Liver (tissue), 9 donors: ENCODE data around the gene ZNF205. TPM values are rescaled to one million over a fixed set of nuclear protein-coding genes. Genes with fewer than 3 reads are reported as not detected.
A peak's percentile ranks its signal among the peaks of the same experiment; 100 is the strongest.

Experiments used
- DNase-seq: peaks from one replicate; pipeline ENCODE4 v3.0.0-alpha.2; 2017; ENCODE audit warnings: low spot score
- H3K27ac ChIP-seq, 2 donors: one replicate each; pipeline ENCODE4 v1.7.0; 2013; ENCODE audit warnings: inconsistent platforms in 2 of 2, low read length in 2 of 2, control low read depth in 1 of 2, low read depth in 1 of 2, mild to moderate bottlenecking in 1 of 2
- H3K27me3 ChIP-seq, 4 donors: one replicate each; pipeline versions ENCODE4 v1.6.1 to v1.7.0; 2013; ENCODE audit warnings: low read length in 3 of 4, inconsistent platforms in 1 of 4, mild to moderate bottlenecking in 1 of 4, moderate library complexity in 1 of 4; ENCODE audit not compliant: control insufficient read depth in 4 of 4, insufficient read depth in 4 of 4
- H3K36me3 ChIP-seq, 4 donors: one replicate each; pipeline versions ENCODE4 v1.6.1 to v1.7.0; 2013; ENCODE audit warnings: low read length in 3 of 4, mild to moderate bottlenecking in 3 of 4, low read depth in 1 of 4, moderate library complexity in 1 of 4; ENCODE audit not compliant: control insufficient read depth in 4 of 4, insufficient read depth in 3 of 4
- H3K4me1 ChIP-seq, 4 donors: one replicate each; pipeline versions ENCODE4 v1.6.1 to v1.7.0; 2013; ENCODE audit warnings: low read length in 3 of 4, mild to moderate bottlenecking in 3 of 4, moderate library complexity in 1 of 4; ENCODE audit not compliant: control insufficient read depth in 4 of 4, insufficient read depth in 4 of 4
- H3K4me3 ChIP-seq, 3 donors: one replicate each; pipeline versions ENCODE4 v1.6.1 to v1.7.0; 2013; ENCODE audit warnings: low read length in 3 of 3, control low read depth in 1 of 3, low read depth in 1 of 3, mild to moderate bottlenecking in 1 of 3
- H3K9ac ChIP-seq, 2 donors: one replicate each; pipeline ENCODE4 v1.7.0; 2013; ENCODE audit warnings: low read length in 2 of 2, mild to moderate bottlenecking in 2 of 2, moderate library complexity in 2 of 2, control low read depth in 1 of 2, low read depth in 1 of 2
- H3K9me3 ChIP-seq, 4 donors: one replicate each; pipeline versions ENCODE4 v1.6.1 to v1.7.0; 2013; ENCODE audit warnings: low read length in 3 of 4; ENCODE audit not compliant: control insufficient read depth in 4 of 4
- EGR1 ChIP-seq, 2 donors: IDR thresholded peaks; 2 replicates each; pipeline ENCODE4 v1.6.1; 2016 to 2018; ENCODE audit warnings: antibody characterized with exemption in 2 of 2, low read depth in 2 of 2
- FOXA2 ChIP-seq: IDR thresholded peaks from 2 replicates; pipeline ENCODE4 v1.6.1; 2016; ENCODE audit warnings: antibody characterized with exemption
- GABPA ChIP-seq, 2 donors: IDR thresholded peaks in 1 of 2; conservative IDR thresholded peaks in 1 of 2; 2 replicates each; pipeline ENCODE4 v1.6.1; 2016; ENCODE audit warnings: antibody characterized with exemption in 2 of 2, mild to moderate bottlenecking in 1 of 2, moderate library complexity in 1 of 2
- HNF4G ChIP-seq: IDR thresholded peaks from 2 replicates; pipeline ENCODE4 v1.6.1; 2016; ENCODE audit warnings: antibody characterized with exemption
- JUND ChIP-seq, 2 donors: IDR thresholded peaks; 2 replicates each; pipeline ENCODE4 v1.6.1; 2016; ENCODE audit warnings: antibody characterized with exemption in 2 of 2
- NR2F2 ChIP-seq: IDR thresholded peaks from 2 replicates; pipeline ENCODE4 v1.6.1; 2016; ENCODE audit warnings: antibody characterized with exemption
- RAD21 ChIP-seq, 2 donors: IDR thresholded peaks; 2 replicates each; pipeline ENCODE4 v1.6.1; 2016; ENCODE audit warnings: antibody characterized with exemption in 2 of 2, mild to moderate bottlenecking in 2 of 2
- RXRA ChIP-seq, 2 donors: IDR thresholded peaks; 2 replicates each; pipeline ENCODE4 v1.6.1; 2017 to 2018; ENCODE audit warnings: antibody characterized with exemption in 2 of 2, mild to moderate bottlenecking in 1 of 2
- SP1 ChIP-seq: IDR thresholded peaks from 2 replicates; pipeline ENCODE4 v1.6.1; 2018; ENCODE audit warnings: antibody characterized with exemption, mild to moderate bottlenecking
- TAF1 ChIP-seq: conservative IDR thresholded peaks from 2 replicates; pipeline ENCODE4 v1.6.1; 2016; ENCODE audit warnings: antibody characterized with exemption, mild to moderate bottlenecking
- YY1 ChIP-seq: IDR thresholded peaks from 2 replicates; pipeline ENCODE4 v1.6.1; 2016; ENCODE audit warnings: antibody characterized with exemption, mild to moderate bottlenecking
- WGBS: extraction: QIAGEN DNeasy Blood & Tissue Kit; methylation state at CpG from one replicate; pipeline ENCODE4 v1.1.7; 2013; 5-methylcytosine and 5-hydroxymethylcytosine counted together
- polyA plus RNA-seq, 2 donors: library from polyadenylated mRNA; stranded (reverse) in 1 of 2; unstranded in 1 of 2; fragments of 200-250 nt in 1 of 2; fragments of >200 nt in 1 of 2; fragmentation: Nextera tagmentation in 1 of 2; extraction: Ambion mirVana in 1 of 2; gene quantifications; one replicate each; pipeline versions ENCODE4 v1.2.1 to v1.2.3, GENCODE V29; 2013 to 2015
- total RNA-seq, 2 donors: library from RNA; depleted of rRNA; stranded (reverse); fragments of >200 nt; gene quantifications; one replicate each; pipeline ENCODE4 v1.2.3, GENCODE V29; 2014
- TF ChIP-seq, protein P1 (sequence below): IDR thresholded peaks from 2 replicates; pipeline ENCODE4 v1.6.1; 2016; ENCODE audit warnings: antibody characterized with exemption
- TF ChIP-seq, protein P2 (sequence below): IDR thresholded peaks from 2 replicates; pipeline ENCODE4 v1.6.1; 2016; ENCODE audit warnings: antibody characterized with exemption
- TF ChIP-seq, protein P3 (sequence below): IDR thresholded peaks from 2 replicates; pipeline ENCODE4 v1.6.1; 2016; ENCODE audit warnings: antibody characterized with exemption, mild to moderate bottlenecking
- TF ChIP-seq, protein P4 (sequence below): IDR thresholded peaks from 2 replicates; pipeline ENCODE4 v1.6.1; 2016; ENCODE audit warnings: antibody characterized with exemption
- TF ChIP-seq, protein P5 (sequence below): fragments of 150-350 bp; IDR thresholded peaks from 2 replicates; pipeline ENCODE4 v1.5.1; 2017; ENCODE audit warnings: improper control_type of control experiment, low read depth, low read length; ENCODE audit not compliant: missing input control
- donor health status: healthy.
- donor health status: healthy.
- donor health status: healthy.
- donor health status: healthy.
- donor health status: healthy.

The ZNF205 gene
- total and polyA plus RNA-seq, 4 donors = 2.0 to 6.9 (median 5.0) TPM

DNA sequence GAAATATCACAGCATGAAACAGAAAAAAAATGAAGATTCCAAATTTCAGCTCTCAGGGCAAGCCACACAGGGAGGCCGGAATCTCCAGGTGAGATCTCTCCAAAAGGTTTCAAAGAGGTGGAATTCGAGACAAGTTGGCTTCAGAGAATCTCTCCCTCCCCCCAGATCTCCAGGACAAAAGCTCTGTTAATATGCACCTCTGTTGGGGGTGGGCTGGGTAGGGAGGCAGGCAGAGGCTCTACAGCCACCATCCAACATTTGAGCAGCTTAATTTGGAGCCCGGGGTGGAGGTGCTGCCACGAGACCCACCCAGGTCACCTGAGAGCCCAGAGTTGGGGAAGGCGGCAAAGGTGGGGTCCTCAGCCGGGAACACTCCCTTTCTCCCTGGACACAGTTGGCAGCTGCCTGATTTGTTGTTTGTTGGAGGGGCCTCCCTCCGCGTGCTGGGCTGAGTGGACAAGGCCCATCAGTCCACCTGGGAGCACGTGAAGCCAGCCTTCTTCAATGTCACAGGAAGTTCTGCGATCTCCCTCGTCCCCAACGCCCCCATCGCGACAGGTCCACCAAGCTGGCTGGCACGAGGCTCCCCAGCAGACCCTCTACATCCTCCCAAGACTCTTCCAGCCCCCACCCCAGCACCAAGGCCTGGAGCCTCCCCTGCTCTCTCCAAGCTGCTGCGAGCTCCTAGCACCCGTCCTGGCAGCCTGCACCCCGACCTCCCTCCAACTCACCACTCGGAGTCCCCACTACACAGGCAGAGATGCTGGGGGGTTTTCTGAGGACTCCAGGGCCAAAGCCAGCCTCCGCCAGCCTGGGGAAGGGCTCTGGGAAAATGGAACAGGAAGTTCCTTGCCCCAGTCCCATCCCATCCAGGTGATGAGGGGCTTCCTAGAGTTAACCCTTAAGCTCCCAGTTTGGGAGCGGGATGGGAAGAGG lies 13.7 kb upstream of the ZNF205 start, which contains the start of gene ZSCAN10:
TSS of gene ZSCAN10 (minus strand) at position 836 of the 936 bp plus-strand sequence. CDS start 6,357 bp downstream, outside the sequence.
- no peak for DNase-seq
- Histone ChIP-seq H3K27me3 (no peaks in the 10 kb centered on the region), H3K4me1 (peaks cover 0 to 16% (median 7%) of the 10 kb centered on the region in 4 donors), H3K27ac (no peak within 1 kb of the TSS), H3K9ac (no peak within 1 kb of the TSS), H3K4me3 (peak within 1 kb of the TSS in 1 of 3 donors; percentile 33), H3K9me3 (no peaks in the 10 kb centered on the region), H3K36me3 (no peaks in the 10 kb centered on the region)
- WGBS = 72% methylated on average over 21 of the region's 21 CpGs
- TF ChIP-seq RAD21 (IDR thresholded peaks at IDR 0.05) (no peak), TAF1 (no peak), EGR1 (IDR thresholded peaks at IDR 0.05; ENCODE audit: low read depth in 2 of 2) (no peak), YY1 (no peak), GABPA (IDR thresholded peaks at IDR 0.05 in 1 of 2, conservative IDR thresholded peaks at IDR 0.05 in 1 of 2) (no peak), SP1 (no peak)
- TF ChIP-seq, protein P1, sequence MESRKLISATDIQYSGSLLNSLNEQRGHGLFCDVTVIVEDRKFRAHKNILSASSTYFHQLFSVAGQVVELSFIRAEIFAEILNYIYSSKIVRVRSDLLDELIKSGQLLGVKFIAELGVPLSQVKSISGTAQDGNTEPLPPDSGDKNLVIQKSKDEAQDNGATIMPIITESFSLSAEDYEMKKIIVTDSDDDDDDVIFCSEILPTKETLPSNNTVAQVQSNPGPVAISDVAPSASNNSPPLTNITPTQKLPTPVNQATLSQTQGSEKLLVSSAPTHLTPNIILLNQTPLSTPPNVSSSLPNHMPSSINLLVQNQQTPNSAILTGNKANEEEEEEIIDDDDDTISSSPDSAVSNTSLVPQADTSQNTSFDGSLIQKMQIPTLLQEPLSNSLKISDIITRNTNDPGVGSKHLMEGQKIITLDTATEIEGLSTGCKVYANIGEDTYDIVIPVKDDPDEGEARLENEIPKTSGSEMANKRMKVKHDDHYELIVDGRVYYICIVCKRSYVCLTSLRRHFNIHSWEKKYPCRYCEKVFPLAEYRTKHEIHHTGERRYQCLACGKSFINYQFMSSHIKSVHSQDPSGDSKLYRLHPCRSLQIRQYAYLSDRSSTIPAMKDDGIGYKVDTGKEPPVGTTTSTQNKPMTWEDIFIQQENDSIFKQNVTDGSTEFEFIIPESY = no peak
- TF ChIP-seq, protein P2, sequence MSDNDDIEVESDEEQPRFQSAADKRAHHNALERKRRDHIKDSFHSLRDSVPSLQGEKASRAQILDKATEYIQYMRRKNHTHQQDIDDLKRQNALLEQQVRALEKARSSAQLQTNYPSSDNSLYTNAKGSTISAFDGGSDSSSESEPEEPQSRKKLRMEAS = no peak

DNA sequence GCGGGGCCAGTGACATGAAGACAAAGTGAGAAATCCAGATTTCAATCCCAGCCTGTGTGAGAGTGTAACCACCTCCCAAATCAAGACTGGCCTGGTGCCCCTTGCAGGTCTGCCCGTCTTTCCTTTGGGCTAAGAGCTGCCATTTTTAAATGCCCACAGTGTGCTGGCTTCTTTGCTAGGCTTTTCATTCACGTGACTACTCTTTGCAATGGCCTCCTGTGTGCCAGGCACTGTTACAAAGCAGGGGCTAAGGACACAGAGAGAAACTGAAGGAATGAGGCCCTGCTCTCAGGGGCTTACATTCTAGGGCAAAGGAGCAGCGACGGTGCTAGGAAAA lies 13.0 kb upstream of the ZNF205 start:
- Histone ChIP-seq H3K9me3 (no peaks in the 10 kb centered on the region), H3K4me3 (no peak overlapping the region), H3K27ac (no peak overlapping the region), H3K4me1 (peaks cover 0 to 16% (median 7%) of the 10 kb centered on the region in 4 donors), H3K27me3 (no peaks in the 10 kb centered on the region), H3K9ac (no peak overlapping the region), H3K36me3 (no peaks in the 10 kb centered on the region)
- WGBS = 78% methylated on average over 5 of the region's 5 CpGs
- TF ChIP-seq, protein P2 = no peak
- no peak for TF ChIP-seq SP1
- TF ChIP-seq JUND (IDR thresholded peaks at IDR 0.05) = no peak
- no peak for TF ChIP-seq YY1
- TF ChIP-seq, protein P3, sequence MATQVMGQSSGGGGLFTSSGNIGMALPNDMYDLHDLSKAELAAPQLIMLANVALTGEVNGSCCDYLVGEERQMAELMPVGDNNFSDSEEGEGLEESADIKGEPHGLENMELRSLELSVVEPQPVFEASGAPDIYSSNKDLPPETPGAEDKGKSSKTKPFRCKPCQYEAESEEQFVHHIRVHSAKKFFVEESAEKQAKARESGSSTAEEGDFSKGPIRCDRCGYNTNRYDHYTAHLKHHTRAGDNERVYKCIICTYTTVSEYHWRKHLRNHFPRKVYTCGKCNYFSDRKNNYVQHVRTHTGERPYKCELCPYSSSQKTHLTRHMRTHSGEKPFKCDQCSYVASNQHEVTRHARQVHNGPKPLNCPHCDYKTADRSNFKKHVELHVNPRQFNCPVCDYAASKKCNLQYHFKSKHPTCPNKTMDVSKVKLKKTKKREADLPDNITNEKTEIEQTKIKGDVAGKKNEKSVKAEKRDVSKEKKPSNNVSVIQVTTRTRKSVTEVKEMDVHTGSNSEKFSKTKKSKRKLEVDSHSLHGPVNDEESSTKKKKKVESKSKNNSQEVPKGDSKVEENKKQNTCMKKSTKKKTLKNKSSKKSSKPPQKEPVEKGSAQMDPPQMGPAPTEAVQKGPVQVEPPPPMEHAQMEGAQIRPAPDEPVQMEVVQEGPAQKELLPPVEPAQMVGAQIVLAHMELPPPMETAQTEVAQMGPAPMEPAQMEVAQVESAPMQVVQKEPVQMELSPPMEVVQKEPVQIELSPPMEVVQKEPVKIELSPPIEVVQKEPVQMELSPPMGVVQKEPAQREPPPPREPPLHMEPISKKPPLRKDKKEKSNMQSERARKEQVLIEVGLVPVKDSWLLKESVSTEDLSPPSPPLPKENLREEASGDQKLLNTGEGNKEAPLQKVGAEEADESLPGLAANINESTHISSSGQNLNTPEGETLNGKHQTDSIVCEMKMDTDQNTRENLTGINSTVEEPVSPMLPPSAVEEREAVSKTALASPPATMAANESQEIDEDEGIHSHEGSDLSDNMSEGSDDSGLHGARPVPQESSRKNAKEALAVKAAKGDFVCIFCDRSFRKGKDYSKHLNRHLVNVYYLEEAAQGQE = no peak
- TF ChIP-seq TAF1 = no peak
- no peak for TF ChIP-seq RXRA (IDR thresholded peaks at IDR 0.05)
- TF ChIP-seq GABPA (IDR thresholded peaks at IDR 0.05 in 1 of 2, conservative IDR thresholded peaks at IDR 0.05 in 1 of 2) = no peak
- TF ChIP-seq EGR1 (IDR thresholded peaks at IDR 0.05; ENCODE audit: low read depth in 2 of 2) = no peak
- TF ChIP-seq, protein P1 = no peak
- no peak for TF ChIP-seq FOXA2
- TF ChIP-seq, protein P4, sequence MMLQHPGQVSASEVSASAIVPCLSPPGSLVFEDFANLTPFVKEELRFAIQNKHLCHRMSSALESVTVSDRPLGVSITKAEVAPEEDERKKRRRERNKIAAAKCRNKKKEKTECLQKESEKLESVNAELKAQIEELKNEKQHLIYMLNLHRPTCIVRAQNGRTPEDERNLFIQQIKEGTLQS = no peak
- no peak for TF ChIP-seq RAD21 (IDR thresholded peaks at IDR 0.05)
- no peak for TF ChIP-seq HNF4G
- TF ChIP-seq, protein P5, sequence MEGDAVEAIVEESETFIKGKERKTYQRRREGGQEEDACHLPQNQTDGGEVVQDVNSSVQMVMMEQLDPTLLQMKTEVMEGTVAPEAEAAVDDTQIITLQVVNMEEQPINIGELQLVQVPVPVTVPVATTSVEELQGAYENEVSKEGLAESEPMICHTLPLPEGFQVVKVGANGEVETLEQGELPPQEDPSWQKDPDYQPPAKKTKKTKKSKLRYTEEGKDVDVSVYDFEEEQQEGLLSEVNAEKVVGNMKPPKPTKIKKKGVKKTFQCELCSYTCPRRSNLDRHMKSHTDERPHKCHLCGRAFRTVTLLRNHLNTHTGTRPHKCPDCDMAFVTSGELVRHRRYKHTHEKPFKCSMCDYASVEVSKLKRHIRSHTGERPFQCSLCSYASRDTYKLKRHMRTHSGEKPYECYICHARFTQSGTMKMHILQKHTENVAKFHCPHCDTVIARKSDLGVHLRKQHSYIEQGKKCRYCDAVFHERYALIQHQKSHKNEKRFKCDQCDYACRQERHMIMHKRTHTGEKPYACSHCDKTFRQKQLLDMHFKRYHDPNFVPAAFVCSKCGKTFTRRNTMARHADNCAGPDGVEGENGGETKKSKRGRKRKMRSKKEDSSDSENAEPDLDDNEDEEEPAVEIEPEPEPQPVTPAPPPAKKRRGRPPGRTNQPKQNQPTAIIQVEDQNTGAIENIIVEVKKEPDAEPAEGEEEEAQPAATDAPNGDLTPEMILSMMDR = no peak
- no peak for TF ChIP-seq NR2F2
- DNase-seq = no peak
